ENCODE results near the gene TRIB2.

The TRIB2 gene

DNA sequence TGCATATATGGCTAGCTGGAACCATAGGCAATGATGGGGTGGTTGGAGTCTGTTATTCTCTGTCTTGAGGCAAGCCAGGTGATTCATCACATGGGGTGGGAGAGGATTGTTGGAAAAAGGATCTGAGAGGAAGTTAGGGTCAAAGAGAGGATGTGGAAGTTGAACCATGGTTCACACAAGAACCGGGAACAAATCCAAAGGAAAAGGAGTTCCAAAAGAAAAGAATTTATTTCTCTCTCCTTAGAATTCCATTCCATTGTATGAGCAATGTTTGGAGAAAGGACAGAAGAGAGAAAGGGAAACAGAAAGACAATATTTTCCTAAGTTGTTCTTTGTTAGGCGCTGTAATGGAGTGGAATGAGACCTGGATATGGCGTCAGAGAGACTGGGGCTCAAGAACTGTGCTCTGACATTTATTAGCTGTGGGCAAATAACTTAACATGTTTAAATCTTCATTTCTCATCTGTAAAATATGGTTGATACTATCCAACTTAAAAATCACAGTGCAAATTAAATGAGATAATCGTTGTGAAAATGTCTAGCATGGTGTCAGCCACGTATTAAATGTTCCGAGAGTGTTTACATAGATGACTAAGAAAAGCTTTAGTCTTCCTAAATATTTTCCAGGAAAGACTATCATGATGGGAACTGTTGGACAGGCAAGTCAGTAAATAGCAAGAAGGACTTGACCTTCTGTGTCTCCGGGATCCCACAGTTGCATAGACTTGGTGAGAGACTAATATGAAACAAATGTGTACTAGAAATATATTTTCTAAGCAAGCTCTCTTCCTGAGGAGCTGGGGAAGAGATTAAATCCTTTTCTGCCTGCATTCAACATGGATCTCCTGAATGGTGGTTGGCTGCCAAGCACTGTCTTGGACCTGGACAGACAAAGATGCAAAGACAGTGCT lies 71.4 kb downstream of the TRIB2 start:
- DNase-seq: no peak

DNA sequence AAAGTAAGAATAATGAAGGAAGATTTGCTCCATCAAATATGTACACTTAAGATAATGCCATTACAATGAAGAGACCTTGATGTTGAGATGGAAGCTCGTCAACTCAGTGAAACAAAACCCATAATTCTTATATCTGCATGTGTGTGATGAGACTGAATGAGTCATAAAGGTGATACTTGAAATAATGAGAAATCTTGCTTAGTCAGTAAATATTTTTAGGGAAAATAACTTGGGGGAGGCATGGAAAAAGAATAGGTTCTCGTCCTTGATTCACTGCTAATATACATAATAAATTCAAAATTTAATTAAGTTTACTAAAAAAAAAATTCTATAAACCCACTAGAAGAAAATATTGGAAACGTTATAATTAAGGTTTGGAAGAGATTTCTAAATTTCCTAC lies 75.2 kb downstream of the TRIB2 start:
- no peak for DNase-seq

All from NCI-H774 (cell line).